Measurements from ENCODE around the gene TMEM217. TPM values are rescaled to one million over a fixed set of nuclear protein-coding genes. Genes with fewer than 3 reads are reported as not detected.
"Not testable (repeated sequence)": the region's sequence is repeated elsewhere in the genome, so short reads cannot be mapped to it uniquely, and the experiment has no call there.

Gene TMEM217
- 0.78 and 0.84 TPM in 2 replicates for total RNA-seq (2014; rRNA removed; shearing (Covaris generic))

GRCh38 chr6:37257634-37258404, at the start of gene TMEM217, which contains the start of gene TBC1D22B:
Gene TMEM217 (minus strand): TSS chr6:37258144. CDS start chr6:37219030, 39,114 bp downstream.
Gene TBC1D22B (plus strand): TSS chr6:37257772. CDS start chr6:37257918, 146 bp downstream.
- DNase-seq (ENCODE audit: low read depth) = peak; percentile 88

- not testable (repeated sequence) for DNase-seq (ENCODE audit: low read depth)
Measured at GRCh38 chr6:37307484-37307883, 49.5 kb upstream of the TMEM217 start.

DNA sequence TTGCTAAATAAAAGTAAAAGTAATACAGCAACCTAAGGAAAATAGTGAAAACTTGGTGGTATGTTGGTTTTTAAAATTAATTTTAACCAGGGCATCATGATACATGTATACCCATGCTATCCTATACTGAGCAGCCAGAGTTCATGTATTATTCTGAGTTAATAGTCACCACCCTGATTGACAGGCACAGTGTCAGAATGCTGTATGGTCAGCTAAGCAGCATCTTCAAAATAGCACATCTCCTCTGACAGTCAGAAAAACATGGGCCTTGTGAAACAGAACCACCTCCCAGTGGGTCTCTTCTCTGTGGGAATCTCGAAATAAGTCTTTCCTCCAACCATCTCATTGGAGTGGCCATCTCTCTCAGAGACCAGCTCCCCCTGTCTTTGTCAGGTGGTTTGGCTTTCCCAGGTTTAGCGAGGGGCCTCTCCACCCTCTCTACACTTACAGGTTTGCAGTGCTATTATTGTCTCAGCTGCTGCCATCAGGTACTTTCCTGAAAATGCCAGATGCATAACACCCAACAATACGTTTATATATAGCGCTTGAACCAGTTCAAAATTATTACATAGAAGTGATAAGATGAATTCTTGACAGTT, 48.8 kb upstream of the TMEM217 start:
- DNase-seq (ENCODE audit: low read depth) = no peak

GRCh38 chr6:37305841-37306425, 48.0 kb upstream of the TMEM217 start:
- no peak for DNase-seq (ENCODE audit: low read depth)

DNA sequence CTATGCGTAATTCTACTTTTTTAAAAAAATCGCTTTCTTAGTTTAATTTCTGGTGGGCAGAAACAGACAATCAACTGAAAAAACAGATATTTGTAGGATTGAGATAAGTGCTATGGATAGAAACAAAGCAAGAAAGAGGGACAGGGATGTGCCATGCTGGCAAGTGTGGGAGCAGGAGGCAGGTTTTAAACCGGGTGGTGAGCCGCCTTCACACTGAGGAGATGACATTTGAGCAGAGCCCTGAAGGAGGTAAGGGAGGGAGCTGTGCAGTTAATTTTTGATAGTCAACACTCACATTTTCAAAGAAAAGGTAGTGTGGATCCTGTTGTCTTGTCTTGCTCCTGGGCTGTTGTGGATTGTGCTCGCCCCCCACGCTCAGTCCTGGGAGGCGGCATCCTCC, 46.8 kb upstream of the TMEM217 start:
- DNase-seq (ENCODE audit: low read depth) = no peak

- DNase-seq (ENCODE audit: low read depth) = peak; percentile 26
Measured at GRCh38 chr6:37303891-37304503, 46.1 kb upstream of the TMEM217 start.

- DNase-seq (ENCODE audit: low read depth) = no peak
Measured at GRCh38 chr6:37303091-37303660, 45.2 kb upstream of the TMEM217 start.

- DNase-seq (ENCODE audit: low read depth) = no peak
Measured at GRCh38 chr6:37302086-37302686, 44.2 kb upstream of the TMEM217 start.

DNA sequence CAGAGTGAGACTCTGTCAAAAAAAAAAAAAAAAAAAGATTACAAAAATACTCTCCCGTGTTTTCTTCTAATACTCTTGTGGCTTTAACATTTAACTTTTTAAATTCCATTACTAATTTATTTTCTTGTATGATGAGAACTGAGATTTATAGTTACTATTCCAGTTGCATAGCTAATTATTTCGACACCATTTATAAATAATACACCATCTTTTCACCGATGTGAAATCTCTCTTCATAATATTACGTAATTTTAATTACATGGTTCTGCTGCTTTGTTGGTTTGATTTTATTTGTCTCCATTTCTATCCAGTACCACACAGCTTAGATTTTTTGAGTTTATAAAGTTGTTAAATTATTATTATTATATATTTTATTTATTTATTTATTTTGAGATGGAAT, 42.0 kb upstream of the TMEM217 start:
- no peak for DNase-seq (ENCODE audit: low read depth)

DNA sequence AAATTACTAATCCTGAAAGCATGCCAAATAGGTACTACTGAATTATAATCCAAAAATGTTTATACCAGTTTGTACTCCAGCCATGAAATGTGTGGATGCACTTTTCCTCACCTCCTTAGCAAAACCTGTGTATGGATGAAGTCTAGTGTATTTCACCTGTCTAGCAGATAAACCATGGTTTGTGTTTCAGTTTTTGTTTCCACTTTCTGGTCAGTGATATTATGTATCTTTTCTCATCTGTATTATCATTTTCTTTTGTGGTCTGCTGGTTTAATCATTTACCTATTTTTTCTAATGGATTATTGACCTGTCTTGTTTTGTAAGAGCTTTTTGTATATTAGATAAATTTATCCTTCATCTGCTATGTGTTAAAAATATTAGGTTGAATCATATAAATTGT, 41.0 kb upstream of the TMEM217 start:
- DNase-seq (ENCODE audit: low read depth) = no peak

- not testable (repeated sequence) for DNase-seq (ENCODE audit: low read depth)
Measured at GRCh38 chr6:37297637-37298036, 39.7 kb upstream of the TMEM217 start.

DNA sequence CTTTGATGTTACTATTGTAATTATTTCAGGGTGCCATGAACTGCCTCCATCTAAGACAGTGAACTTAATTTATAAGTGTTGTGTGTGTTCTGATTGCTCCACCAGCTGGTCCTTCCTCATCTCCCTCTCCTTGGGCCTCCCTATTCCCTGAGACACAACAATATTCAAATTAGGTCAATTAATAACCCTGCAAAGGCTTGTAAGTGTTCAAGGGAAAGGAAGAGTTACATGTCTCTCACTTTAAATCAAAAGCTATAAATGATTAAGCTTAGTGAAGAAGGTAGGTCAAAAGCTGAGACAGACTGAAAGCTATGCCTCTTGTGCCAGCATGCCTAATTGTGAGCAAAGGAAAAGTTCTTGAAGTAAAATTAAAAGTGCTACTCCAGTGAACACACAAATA, 35.5 kb upstream of the TMEM217 start:
- no peak for DNase-seq (ENCODE audit: low read depth)

GRCh38 chr6:37289931-37290330, 32.0 kb upstream of the TMEM217 start:
- no peak for DNase-seq (ENCODE audit: low read depth)

GRCh38 chr6:37288247-37288646, 30.3 kb upstream of the TMEM217 start:
- no peak for DNase-seq (ENCODE audit: low read depth)

- DNase-seq (ENCODE audit: low read depth) = no peak
Measured at GRCh38 chr6:37287519-37288157, 29.7 kb upstream of the TMEM217 start.

GRCh38 chr6:37285861-37286311, 27.9 kb upstream of the TMEM217 start:
- DNase-seq (ENCODE audit: low read depth) = no peak

DNA sequence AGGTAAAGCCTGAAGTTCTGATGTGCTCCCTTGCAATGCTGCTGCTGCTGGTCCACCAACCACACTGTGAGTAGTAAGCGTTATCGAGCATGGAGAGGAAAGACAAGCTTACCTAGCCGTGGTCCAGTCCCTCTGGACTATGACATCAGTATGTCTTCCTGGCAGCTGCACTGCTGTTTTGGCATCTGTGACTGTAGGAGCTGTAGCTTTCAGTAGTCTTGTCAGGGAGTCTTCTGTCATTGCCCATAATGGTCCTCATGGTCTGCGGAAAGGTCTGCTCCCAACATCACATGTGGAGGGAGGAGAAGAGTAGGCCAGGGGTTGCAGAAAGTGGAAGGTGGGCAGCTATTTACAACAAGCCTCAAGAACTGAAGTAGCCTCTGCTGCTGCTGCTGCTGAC, 26.8 kb upstream of the TMEM217 start:
- DNase-seq (ENCODE audit: low read depth) = no peak

GRCh38 chr6:37283671-37284151, 25.8 kb upstream of the TMEM217 start:
- no peak for DNase-seq (ENCODE audit: low read depth)

GRCh38 chr6:37283268-37283667, 25.3 kb upstream of the TMEM217 start:
- DNase-seq (ENCODE audit: low read depth) = no peak

DNA sequence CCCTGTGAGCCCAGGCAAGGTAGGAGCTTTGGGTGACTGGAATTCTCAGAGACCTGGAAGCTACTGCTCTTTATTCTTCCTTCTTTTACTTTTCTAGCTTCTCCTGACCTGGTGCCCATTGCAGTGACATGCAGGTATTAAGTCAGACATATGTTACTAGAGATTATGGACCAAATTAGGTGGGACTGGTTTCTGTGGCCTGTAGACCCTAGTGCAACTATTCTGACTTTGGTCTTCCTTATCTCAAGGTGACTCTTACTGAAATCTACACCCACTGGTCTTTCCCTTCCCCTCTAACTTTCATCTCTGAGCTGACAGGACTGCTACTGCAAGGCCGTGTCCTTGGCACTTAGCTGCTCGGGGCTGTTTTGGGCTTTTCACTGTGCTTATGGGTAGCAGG, 24.4 kb upstream of the TMEM217 start:
- DNase-seq (ENCODE audit: low read depth) = no peak

All from RPMI7951 (cell line).